ENCODE measurements around the gene S100A7A. TPM values are rescaled to one million over a fixed set of nuclear protein-coding genes. Genes with fewer than 3 reads are reported as not detected.
A peak's percentile ranks its signal among the peaks of the same experiment; 100 is the strongest.
"Not testable (repeated sequence)": the region's sequence is repeated elsewhere in the genome, so short reads cannot be mapped to it uniquely, and the experiment has no call there.

The S100A7A gene
- total RNA-seq, 2 donors from 2014 or later, result not detected

GRCh38 chr1:153438599-153438998, 22.3 kb downstream of the S100A7A start:
- ATAC-seq (no peak), DNase-seq (no peak)

DNA sequence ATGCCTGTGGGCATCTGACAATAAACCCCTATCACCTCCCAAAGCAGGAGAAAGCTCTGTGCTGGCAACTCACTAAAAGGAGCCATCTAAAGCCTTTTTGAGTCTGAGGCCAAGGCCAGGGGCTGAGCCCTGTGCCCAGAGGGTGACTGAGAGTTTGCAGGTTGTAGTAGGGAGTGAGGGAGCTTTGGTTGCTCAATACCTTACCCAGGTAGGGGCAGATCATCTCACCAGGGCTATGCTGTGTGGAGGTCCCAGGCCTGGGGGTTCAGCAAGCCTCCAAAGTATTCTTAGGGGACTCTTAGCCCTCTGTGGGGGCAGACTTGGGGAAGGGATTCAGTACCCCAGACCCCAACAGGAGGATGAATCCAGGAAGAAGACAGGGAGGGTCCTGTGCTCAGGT, 23.0 kb downstream of the S100A7A start:
- intact Hi-C loops (cut with DNase I, micrococcal nuclease), result no loop called here
- DNase-seq, result no peak
- ATAC-seq, result no peak

More at GRCh38 chr1:153438599-153438998, 22.3 kb downstream of the S100A7A start:
- intact Hi-C loops (cut with DNase I, micrococcal nuclease), result no loop called here

DNA sequence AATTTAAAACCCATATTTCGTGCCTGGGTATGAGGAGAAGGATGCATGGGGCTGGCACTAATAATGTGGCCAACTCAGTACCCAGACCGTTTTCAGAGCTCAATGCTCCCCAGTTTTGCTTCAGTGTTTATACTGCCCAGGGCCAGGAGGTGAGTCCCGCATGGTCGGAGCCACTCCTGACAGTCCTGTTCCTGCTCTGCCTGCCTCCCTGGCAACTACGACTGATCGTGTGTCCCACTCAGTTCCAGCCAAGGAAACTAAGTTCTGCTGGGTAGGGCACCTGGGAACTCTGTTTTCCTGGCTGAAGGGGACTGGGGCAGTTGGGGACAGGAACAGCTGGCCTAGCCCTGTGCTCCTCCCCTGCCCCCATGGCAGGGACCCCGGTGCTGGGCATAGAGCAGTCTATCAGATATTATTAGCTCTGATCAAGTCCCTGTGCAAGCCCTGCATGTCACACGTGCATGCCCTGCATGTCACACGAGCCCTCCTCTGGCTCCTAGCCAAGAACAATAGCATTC, 25.0 kb downstream of the S100A7A start:
- ATAC-seq (no peak), DNase-seq (no peak)
- intact Hi-C loops (cut with DNase I, micrococcal nuclease), result no loop called here

- intact Hi-C loops (cut with DNase I, micrococcal nuclease), result no loop called here
- ATAC-seq (no peak), DNase-seq (no peak)
Measured at GRCh38 chr1:153443486-153443885, 27.2 kb downstream of the S100A7A start.

- intact Hi-C loops (cut with DNase I, micrococcal nuclease), result no loop called here
- DNase-seq (no peak), ATAC-seq (no peak)
Measured at GRCh38 chr1:153444078-153444477, 27.8 kb downstream of the S100A7A start.

DNA sequence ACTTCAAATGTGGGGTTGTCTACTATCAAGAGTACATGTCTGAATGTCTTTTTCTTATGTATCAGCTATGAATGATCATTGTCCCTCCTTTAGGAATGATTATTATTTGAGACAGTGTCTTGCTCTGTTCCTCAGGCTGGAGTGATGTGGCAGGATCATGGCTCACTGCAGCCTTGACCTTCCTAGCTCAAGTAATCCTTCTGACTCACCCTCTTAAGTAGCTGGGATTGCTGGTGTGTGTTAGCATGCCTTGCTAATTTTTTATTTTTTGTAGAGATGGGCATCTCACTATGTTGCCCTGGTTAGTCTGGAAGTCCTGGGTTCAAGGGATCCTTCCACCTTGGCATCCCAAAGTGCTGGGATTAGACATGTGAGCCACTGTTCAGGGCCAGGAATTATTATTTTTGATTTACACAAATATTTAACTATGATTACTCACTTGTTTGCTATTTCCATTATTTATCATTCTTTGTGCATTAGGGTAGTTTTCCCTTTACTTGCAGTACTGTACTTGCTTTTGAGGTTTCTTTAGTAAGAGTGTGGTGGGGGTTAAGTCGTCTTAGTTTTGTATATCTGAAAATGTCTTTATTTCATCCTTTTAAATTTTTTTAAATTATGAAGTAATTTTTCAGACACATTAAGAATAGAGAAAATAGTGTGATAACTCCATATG, 31.3 kb downstream of the S100A7A start:
- ATAC-seq, result no peak
- intact Hi-C loops (cut with DNase I, micrococcal nuclease), result no loop called here
- no peak for DNase-seq

- intact Hi-C loops (cut with DNase I, micrococcal nuclease); DNase-seq; ATAC-seq: not testable (repeated sequence)
Measured at GRCh38 chr1:153448851-153449250, 32.5 kb downstream of the S100A7A start.

DNA sequence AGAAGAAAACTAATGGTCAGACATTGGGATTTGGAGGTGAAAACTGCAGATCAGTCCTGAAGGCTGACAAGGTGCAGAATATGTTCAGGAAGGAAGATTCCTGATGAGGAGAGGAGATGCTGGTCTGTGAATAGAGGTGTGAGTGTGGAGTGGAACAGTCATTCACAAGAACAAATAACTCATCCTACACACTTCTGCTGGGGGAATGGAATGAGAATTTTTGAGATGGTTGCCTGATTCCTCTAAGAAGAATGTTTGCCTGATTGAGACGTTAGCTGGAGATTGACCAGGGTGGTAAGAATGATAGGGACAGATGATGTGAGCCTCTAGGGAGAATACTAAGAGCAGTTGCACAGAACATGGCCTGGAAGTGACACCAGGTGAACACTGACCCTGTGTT, 40.1 kb downstream of the S100A7A start:
- ATAC-seq (no peak), DNase-seq (no peak)
- intact Hi-C loops (cut with DNase I, micrococcal nuclease), result no loop called here

DNA sequence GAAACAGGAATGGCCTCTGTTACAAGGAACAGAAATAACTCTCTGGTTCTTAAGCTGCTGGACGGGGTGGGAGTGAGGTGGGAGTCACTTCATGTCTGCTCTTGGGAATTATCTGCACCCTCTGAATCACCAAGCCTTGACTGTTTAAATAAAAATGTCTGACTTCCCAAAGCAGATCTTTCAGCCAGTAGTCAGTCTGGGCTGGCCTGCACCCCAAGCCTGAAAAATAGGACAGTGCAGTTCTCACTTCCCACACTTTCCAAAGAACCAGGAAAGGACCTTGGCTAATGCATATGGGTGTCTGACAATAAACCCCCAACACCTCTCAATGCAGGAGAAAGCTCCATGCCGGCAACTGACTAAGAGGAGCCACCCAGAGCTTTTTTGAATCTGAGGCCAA, 43.3 kb downstream of the S100A7A start:
- DNase-seq (no peak), ATAC-seq (no peak)
- intact Hi-C loops (cut with DNase I, micrococcal nuclease), result no loop called here

DNA sequence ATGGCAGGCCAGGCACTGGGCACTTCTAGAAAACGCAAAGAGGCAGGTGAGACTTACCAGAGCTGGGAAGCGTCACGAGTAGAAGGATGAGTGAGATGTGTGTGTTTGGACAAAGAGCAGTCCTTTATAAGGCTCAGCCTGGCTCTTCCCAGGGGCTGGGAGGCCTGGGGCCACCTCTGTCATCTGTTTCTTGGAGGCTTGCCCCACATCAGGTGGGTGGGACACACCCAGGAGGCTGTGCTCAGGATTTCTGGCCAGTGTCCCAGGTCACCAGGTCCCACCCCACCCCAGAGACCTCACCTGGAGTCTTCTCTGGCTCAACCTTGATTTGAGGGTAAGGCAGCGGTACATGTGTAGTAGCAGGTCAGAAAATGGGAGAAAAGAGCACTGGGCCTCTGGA, 44.2 kb downstream of the S100A7A start, which contains the start of gene S100A7:
S100A7 (minus strand) TSS at position 101 of the 400 bp plus-strand sequence. CDS start 1,638 bp downstream, outside the sequence.
- intact Hi-C loops (cut with DNase I, micrococcal nuclease), result no loop called here
- DNase-seq (no peak), ATAC-seq (no peak)

DNA sequence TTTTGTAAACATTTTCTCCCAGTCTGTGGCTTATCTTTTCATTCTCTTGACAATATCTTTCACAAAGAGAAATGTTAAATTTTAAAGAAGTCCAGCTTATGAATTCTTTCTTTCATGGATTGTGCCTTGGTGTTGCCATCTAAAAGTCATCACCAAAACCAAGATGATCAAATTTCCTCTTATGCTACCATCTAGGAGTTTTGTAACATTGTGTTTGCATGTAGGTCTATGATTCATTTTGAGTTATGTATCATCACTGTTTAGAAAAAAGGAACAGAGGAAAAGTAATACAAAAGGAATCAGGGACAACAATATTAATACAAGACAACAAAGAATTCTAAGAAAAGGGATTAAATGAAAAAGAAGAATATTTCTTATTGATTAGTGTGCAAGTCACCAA, 46.4 kb downstream of the S100A7A start:
- intact Hi-C loops (cut with DNase I, micrococcal nuclease); ATAC-seq; DNase-seq: not testable (repeated sequence)

DNA sequence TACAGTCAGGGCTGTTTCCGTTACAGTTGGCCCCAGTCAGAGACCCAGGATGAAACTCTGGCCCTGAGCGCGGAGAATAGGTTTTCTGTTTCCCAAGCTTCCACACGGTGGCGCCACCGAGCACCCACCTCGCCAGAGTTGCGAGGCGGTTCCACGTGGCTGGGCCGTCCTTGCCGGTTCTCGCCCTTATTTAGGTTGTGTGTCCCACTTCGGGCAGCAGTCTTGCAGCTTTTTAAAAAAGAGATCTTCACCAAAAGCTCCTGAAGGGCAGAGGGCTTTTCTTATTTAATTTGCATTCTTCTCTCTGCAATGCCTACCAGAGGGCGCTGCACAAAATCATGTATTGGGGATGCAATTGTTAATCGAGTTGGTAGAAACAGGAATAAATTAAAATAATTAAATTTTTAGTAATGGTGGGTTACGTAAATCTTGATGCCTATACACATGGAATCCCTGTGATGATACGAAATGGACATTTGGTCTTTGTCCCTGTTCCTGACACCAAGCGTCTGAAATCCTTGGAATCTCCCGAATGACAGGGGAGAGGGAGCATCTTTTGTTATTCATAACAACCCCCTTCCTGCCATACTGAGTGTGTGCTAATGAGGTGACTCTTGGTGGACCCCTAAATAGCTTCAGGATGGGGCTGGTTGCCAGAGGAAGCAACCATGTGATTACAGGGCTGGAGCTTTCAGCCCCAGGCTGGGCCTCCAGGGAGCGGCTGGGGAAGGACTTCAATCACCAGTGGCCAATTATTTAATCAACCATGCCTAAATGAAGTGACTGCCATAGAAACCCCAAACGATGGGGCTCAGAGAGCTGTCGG, 49.7 kb downstream of the S100A7A start:
- peak in 1 of 2 donors; percentile 59 for DNase-seq
- ATAC-seq, result peak; percentile 74
- intact Hi-C loops (cut with DNase I, micrococcal nuclease), result no loop called here

- ATAC-seq (no peak), DNase-seq (no peak)
- intact Hi-C loops (cut with DNase I, micrococcal nuclease), result no loop called here
Measured at GRCh38 chr1:153466908-153467307, 50.6 kb downstream of the S100A7A start.

GRCh38 chr1:153470707-153471106, 54.4 kb downstream of the S100A7A start:
- intact Hi-C loops (cut with DNase I, micrococcal nuclease), result no loop called here
- no peak for ATAC-seq

More at GRCh38 chr1:153470707-153471106, 54.4 kb downstream of the S100A7A start:
- DNase-seq, result no peak

Other genes starting within 250 kb of the S100A7A start
- gene LELP1, start 213.1 kb upstream of the S100A7A start, total RNA-seq, result not detected
- gene PRR9, start 198.9 kb upstream of the S100A7A start, total RNA-seq, result not detected
- not detected for gene LORICRIN, start 156.8 kb upstream of the S100A7A start, total RNA-seq
- gene PGLYRP3, start 103.6 kb upstream of the S100A7A start, total RNA-seq, result not detected
- not detected for gene PGLYRP4, start 67.7 kb upstream of the S100A7A start, total RNA-seq
- gene S100A9, start 58.7 kb upstream of the S100A7A start, total RNA-seq, result 10 to 100 TPM in 1 of 2 donors, 1 to 10 TPM in 1; 9.2 to 21.0 TPM
- under 1 TPM in 1 of 2 donors, not detected in 1; 0.85 TPM for gene S100A12, start 40.9 kb upstream of the S100A7A start, total RNA-seq
- 1 to 10 TPM; 1.2 to 6.7 TPM for gene S100A8, start 25.4 kb upstream of the S100A7A start, total RNA-seq
- not detected for gene S100A7, start 44.1 kb downstream of the S100A7A start, total RNA-seq
- 1,000 to 10,000 TPM; 2,086 to 2,115 TPM for gene S100A6, start 119.5 kb downstream of the S100A7A start, total RNA-seq
- not detected for gene S100A5, start 124.4 kb downstream of the S100A7A start, total RNA-seq
- gene S100A4, start 129.3 kb downstream of the S100A7A start, total RNA-seq, result 10 to 100 TPM; 36.1 to 79.4 TPM
- not detected for gene S100A3, start 132.7 kb downstream of the S100A7A start, total RNA-seq
- 1 to 10 TPM in 1 of 2 donors, not detected in 1; 1.1 TPM for gene S100A2, start 149.3 kb downstream of the S100A7A start, total RNA-seq
- 100 to 1,000 TPM; 191 to 231 TPM for gene S100A16, start 196.6 kb downstream of the S100A7A start, total RNA-seq
- 100 to 1,000 TPM; 443 to 453 TPM for gene S100A14, start 199.8 kb downstream of the S100A7A start, total RNA-seq
- 10 to 100 TPM; 46.2 to 59.1 TPM for gene S100A13, start 211.0 kb downstream of the S100A7A start, total RNA-seq
- 1 to 10 TPM; 1.6 to 1.9 TPM for gene S100A1, start 211.9 kb downstream of the S100A7A start, total RNA-seq
- gene CHTOP, start 217.5 kb downstream of the S100A7A start, total RNA-seq, result 10 to 100 TPM; 54.0 to 61.5 TPM
- 10 to 100 TPM; 23.6 to 25.1 TPM for gene SNAPIN, start 242.2 kb downstream of the S100A7A start, total RNA-seq